Panc1 (cell line): ENCODE measurements around the gene MXRA8. TPM values are rescaled to one million over a fixed set of nuclear protein-coding genes. Genes with fewer than 3 reads are reported as not detected.
A peak's percentile ranks its signal among the peaks of the same experiment; 100 is the strongest.

Experiments
- ATAC-seq: fragments of 200-7000 bp; cut with Tn5 transposase; 2 replicates; pipeline ENCODE4 v1.9.1; 2020; ENCODE audit warnings: mild to moderate bottlenecking, moderate library complexity
- BruUV-seq: library from RNA; stranded (reverse); fragments of 400-500 nt; replicated peaks from 2 replicates; lab custom pipeline; 2021; lab: Mats Ljungman, UMichigan
- CTCF ChIA-PET: fragments of 300-600 bp; sonication (Branson Sonifier 250); formaldehyde crosslinking; loops from one replicate; lab custom pipeline; 2022; ENCODE audit warnings: antibody characterized with exemption; lab: Charles Lee
- POLR2A ChIA-PET: fragments of 300-600 bp; sonication (Branson Sonifier 250); formaldehyde crosslinking; loops from one replicate; lab custom pipeline; 2022; ENCODE audit warnings: antibody characterized with exemption; lab: Charles Lee
- DNase-seq: peaks from one replicate; pipeline ENCODE4 v3.0.0-alpha.2; 2010; ENCODE audit warnings: low read depth, low spot score
- H3K27ac ChIP-seq: 2 replicates; pipeline ENCODE4 v1.5.1; 2011; ENCODE audit warnings: mild to moderate bottlenecking, low read length, inconsistent platforms
- H3K27me3 ChIP-seq: fragments of 200-500 bp; sonication (Bioruptor generic); 2 replicates; pipeline ENCODE4 v1.6.0; 2014; ENCODE audit warnings: low read length, inconsistent platforms; ENCODE audit not compliant: control insufficient read depth, insufficient read depth
- H3K36me3 ChIP-seq: fragments of 200-500 bp; sonication (Bioruptor generic); 2 replicates; pipeline ENCODE4 v1.5.1; 2014; ENCODE audit warnings: inconsistent platforms, mild to moderate bottlenecking, low read length, moderate library complexity; ENCODE audit not compliant: control insufficient read depth, insufficient read depth
- H3K4me1 ChIP-seq: 2 replicates; pipeline ENCODE4 v1.5.1; 2011; ENCODE audit warnings: inconsistent platforms, mild to moderate bottlenecking, low read length, moderate library complexity; ENCODE audit not compliant: control insufficient read depth, insufficient read depth
- H3K4me3 ChIP-seq, 2 experiments: 2 replicates each; pipeline ENCODE4 v1.5.1; 2011 to 2012; ENCODE audit warnings: low read depth in 2 of 2, low read length in 2 of 2, mild to moderate bottlenecking in 2 of 2, inconsistent platforms in 1 of 2, moderate library complexity in 1 of 2
- H3K9me3 ChIP-seq: fragments of 200-500 bp; sonication (Bioruptor generic); 2 replicates; pipeline ENCODE4 v1.5.1; 2014; ENCODE audit warnings: low read depth, mild to moderate bottlenecking, inconsistent platforms, low read length, moderate library complexity; ENCODE audit not compliant: control insufficient read depth, insufficient read depth
- CTCF ChIP-seq: fragments of 450-650 bp; IDR thresholded peaks from 2 replicates; pipeline ENCODE4 v1.5.1; 2017; ENCODE audit warnings: mild to moderate bottlenecking
- POLR2AphosphoS5 ChIP-seq: IDR thresholded peaks from 2 replicates; pipeline ENCODE4 v1.6.1; 2012; ENCODE audit warnings: mild to moderate bottlenecking, low read depth, low read length, moderate library complexity
- REST ChIP-seq, 2 experiments: IDR thresholded peaks; 2 replicates each; pipeline ENCODE4 v1.6.1; 2011 to 2012; ENCODE audit warnings: low read depth in 2 of 2, control low read depth in 1 of 2, low read length in 1 of 2, mild to moderate bottlenecking in 1 of 2, moderate library complexity in 1 of 2; ENCODE audit not compliant: insufficient read depth in 1 of 2
- SIN3A ChIP-seq: IDR thresholded peaks from 2 replicates; pipeline ENCODE4 v1.6.1; 2012; ENCODE audit warnings: low read depth, mild to moderate bottlenecking, low read length, moderate library complexity, borderline replicate concordance; ENCODE audit not compliant: insufficient read depth
- TCF7L2 ChIP-seq: IDR thresholded peaks from 2 replicates; pipeline ENCODE4 v1.6.1; 2011; ENCODE audit warnings: mild to moderate bottlenecking, low read depth, low read length, inconsistent platforms
- in situ Hi-C: cut with HindIII; loops from 2 replicates; pipeline ENCODE4 v1.10.0; 2016; ENCODE audit warnings: low sequenced_read_pairs, low pct_unique_long_range_greater_than_20kb
- intact Hi-C: fragments of 100-400 bp; cut with micrococcal nuclease; formaldehyde crosslinking; loops from one replicate; pipeline ENCODE4 v1.10.0; 2022; ENCODE audit not compliant: unreplicated experiment
- total RNA-seq: library from RNA; stranded (reverse); gene quantifications from one replicate; pipeline ENCODE4 v1.2.1, GENCODE V29; 2021; ENCODE audit not compliant: unreplicated experiment

The MXRA8 gene
- total RNA-seq, 1 experiment from 2014 or later, result 96.0 TPM

GRCh38 chr1:1374929-1375662 is 16.7 kb upstream of the MXRA8 start, which contains the start of gene AURKAIP1:
TSS of gene AURKAIP1 (minus strand) at chr1:1375207. CDS start at chr1:1374756, 451 bp downstream.
- peak; percentile 48; the same call in 1 of the 2 replicates for TF ChIP-seq CTCF
- peak; percentile 54; the same call in 1 of the 2 replicates for TF ChIP-seq SIN3A
- TF ChIP-seq TCF7L2, result peak; percentile 43; the same call in 1 of the 2 replicates
- peak in 1 of 2 experiments; percentile 71; a peak in 1 of 4 replicates for TF ChIP-seq REST (IDR thresholded peaks at IDR 0.05; ENCODE audit: insufficient read depth in 1 of 2, low read depth in 2 of 2, low read length in 1 of 2)
- peak; percentile 68; the same call in 1 of the 2 replicates for TF ChIP-seq POLR2AphosphoS5
- intact Hi-C loops (no loop called here), in situ Hi-C loops (no loop called here)
- peak; percentile 91 for ATAC-seq
- Histone ChIP-seq H3K36me3 (peaks cover 16% of the 10 kb centered on the region; the same call in 1 of the 2 replicates), H3K4me3 (peak within 1 kb of the TSS; percentile 72 to 97), H3K27me3 (no peaks in the 10 kb centered on the region), H3K27ac (peak within 1 kb of the TSS; percentile 90), H3K4me1 (peaks cover 32% of the 10 kb centered on the region), H3K9me3 (no peaks in the 10 kb centered on the region)
- ChIA-PET CTCF (interaction anchor here (0.7 kb wide), 2 partner anchors 66 to 223 kb away, joined by 4 to 5 read pairs; no protein-coding TSS in a partner anchor), POLR2A (interaction anchor here (0.7 to 0.8 kb wide), 2 partner anchors 24 to 61 kb away, joined by 3 to 6 read pairs; partner anchors contain the start of gene CCNL2)
- peak; percentile 98 for DNase-seq
- BruUV-seq, result no TSS peak

- in situ Hi-C loops (no loop called here), intact Hi-C loops (no loop called here)
Observed at GRCh38 chr1:1374589-1374928, 16.2 kb upstream of the MXRA8 start.

More at GRCh38 chr1:1374589-1374928, 16.2 kb upstream of the MXRA8 start:
- Histone ChIP-seq H3K9me3 (no peaks in the 10 kb centered on the region), H3K27ac (peak overlapping the region; percentile 90), H3K4me3 (peak overlapping the region; percentile 72 to 97), H3K36me3 (peaks cover 16% of the 10 kb centered on the region; the same call in 1 of the 2 replicates), H3K27me3 (no peaks in the 10 kb centered on the region), H3K4me1 (peaks cover 32% of the 10 kb centered on the region)
- CTCF ChIA-PET, result no interaction called here
- ATAC-seq, result no peak
- DNase-seq, result no peak
- BruUV-seq, result no TSS peak
- POLR2A ChIA-PET, result no interaction called here
- no peak for TF ChIP-seq TCF7L2
- TF ChIP-seq REST (IDR thresholded peaks at IDR 0.05; ENCODE audit: insufficient read depth in 1 of 2, low read depth in 2 of 2, low read length in 1 of 2), result no peak
- no peak for TF ChIP-seq SIN3A
- TF ChIP-seq POLR2AphosphoS5, result no peak
- TF ChIP-seq CTCF, result no peak
